HG02885 (cell line): ENCODE measurements around the gene POSTN.

Source experiments
- ATAC-seq: cut with Tn5 transposase; IDR thresholded peaks from one replicate; pipeline ENCODE4 v1.9.1; 2021; ENCODE audit warnings: mild to moderate bottlenecking; ENCODE audit not compliant: unreplicated experiment, poor library complexity

Gene POSTN

DNA sequence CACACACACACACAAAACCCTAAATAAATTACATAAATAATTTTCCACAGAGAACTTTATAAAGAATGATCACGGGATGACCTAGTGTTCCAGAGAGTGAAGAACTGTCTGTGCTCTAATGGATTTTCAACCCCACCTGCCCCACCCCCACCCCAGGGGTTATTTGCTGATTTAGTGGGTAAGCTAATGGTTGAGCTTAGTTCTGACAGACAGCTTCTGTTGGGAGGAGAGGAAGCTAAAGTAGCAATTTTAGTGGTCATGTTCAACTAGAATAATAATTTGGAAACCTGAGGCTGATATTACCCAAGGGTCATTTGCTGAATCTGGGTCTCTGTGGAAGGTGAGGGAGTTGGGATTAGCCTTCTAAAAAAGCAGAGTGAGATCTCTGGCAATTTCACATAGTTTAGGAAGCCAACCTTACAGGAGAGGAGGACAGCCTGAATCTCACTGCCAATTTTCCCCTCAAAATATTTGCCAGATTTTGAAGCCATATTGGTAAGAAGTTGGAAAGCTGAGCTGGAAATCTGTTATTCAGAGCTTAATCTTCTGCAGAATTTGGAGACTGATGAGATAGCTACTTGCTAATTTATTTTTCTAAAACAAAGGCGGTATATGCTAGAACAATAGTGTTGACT, 68.7 kb downstream of the POSTN start:
- ATAC-seq: no peak

- no peak for ATAC-seq
Observed at GRCh38 chr13:37526710-37527473, 71.7 kb downstream of the POSTN start.

DNA sequence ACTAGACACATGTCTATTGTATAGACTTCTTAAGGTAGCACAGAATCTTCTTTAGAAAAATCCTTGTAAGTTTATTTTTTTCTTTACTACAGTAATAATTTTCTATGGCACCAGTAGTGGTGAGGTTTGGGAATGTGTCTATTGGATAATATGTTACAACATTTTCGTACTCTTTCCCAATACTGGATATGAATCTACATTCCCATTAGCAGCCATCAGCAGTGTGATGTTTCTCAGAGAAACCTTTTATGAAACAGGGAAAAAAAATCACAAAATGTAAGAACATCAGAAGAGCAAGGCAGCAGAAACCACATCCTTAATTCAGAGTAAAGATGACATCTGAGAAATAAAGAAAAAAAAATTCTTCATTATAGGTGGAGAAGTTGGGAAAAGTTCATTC, 83.3 kb downstream of the POSTN start:
- no peak for ATAC-seq
